Nephron (organoid): ENCODE results near the gene DYNC1I2.

ENCODE experiments used
- H3K27ac Mint-ChIP-seq, 3 experiments: 2 replicates each; pipeline ENCODE4 v1.8.0; 2020; ENCODE audit warnings: mixed read lengths in 3 of 3, mild to moderate bottlenecking in 2 of 3, moderate library complexity in 1 of 3
- H3K27me3 Mint-ChIP-seq: 2 replicates; pipeline ENCODE4 v1.8.0; 2021; ENCODE audit warnings: low read depth, mild to moderate bottlenecking, moderate library complexity, mixed read lengths
- H3K36me3 Mint-ChIP-seq: 2 replicates; pipeline ENCODE4 v1.8.0; 2020; ENCODE audit warnings: low read depth, mixed read lengths
- H3K4me1 Mint-ChIP-seq: 2 replicates; pipeline ENCODE4 v1.8.0; 2020; ENCODE audit warnings: mixed read lengths
- H3K4me3 Mint-ChIP-seq, 3 experiments: 2 replicates each; pipeline ENCODE4 v1.8.0; 2020; ENCODE audit warnings: mild to moderate bottlenecking in 3 of 3, mixed read lengths in 3 of 3, moderate library complexity in 2 of 3
- H3K9me3 Mint-ChIP-seq: 2 replicates; pipeline ENCODE4 v1.8.0; 2020; ENCODE audit warnings: mixed read lengths
- TF ChIP-seq, protein P1 (sequence below), 3 experiments: fragments of 200-600 bp; sonication (generic); IDR thresholded peaks; one replicate each; pipeline ENCODE4 v1.5.0; 2021; ENCODE audit warnings: antibody characterized with exemption in 3 of 3; ENCODE audit not compliant: unreplicated experiment in 3 of 3

Gene DYNC1I2

DNA sequence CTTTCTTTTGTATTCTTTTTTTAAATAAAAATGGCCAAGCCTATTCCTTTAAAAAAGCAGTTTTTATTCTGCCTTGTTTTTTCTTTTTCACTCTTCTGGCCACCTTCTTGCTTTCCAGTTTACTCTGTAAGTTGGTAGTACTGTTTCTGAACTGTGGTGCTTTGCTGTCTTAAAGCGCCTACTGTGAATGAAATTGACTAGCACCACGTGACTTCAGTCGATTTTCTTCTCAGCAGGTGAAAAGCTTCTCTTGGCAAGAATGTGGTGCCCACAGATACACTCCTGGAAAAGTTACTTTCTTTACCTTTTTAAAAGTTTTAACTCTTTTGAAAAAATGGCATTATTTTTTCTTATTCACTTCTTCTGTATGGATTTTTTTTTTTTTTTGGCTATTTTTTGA lies 32.4 kb downstream of the DYNC1I2 start:
- Mint-ChIP-seq H3K9me3 (no peaks in the 10 kb centered on the region), H3K4me3 (no peak overlapping the region), H3K27ac (no peak overlapping the region), H3K27me3 (no peaks in the 10 kb centered on the region), H3K36me3 (peaks cover 37% of the 10 kb centered on the region), H3K4me1 (no peaks in the 10 kb centered on the region)
- TF ChIP-seq, protein P1, sequence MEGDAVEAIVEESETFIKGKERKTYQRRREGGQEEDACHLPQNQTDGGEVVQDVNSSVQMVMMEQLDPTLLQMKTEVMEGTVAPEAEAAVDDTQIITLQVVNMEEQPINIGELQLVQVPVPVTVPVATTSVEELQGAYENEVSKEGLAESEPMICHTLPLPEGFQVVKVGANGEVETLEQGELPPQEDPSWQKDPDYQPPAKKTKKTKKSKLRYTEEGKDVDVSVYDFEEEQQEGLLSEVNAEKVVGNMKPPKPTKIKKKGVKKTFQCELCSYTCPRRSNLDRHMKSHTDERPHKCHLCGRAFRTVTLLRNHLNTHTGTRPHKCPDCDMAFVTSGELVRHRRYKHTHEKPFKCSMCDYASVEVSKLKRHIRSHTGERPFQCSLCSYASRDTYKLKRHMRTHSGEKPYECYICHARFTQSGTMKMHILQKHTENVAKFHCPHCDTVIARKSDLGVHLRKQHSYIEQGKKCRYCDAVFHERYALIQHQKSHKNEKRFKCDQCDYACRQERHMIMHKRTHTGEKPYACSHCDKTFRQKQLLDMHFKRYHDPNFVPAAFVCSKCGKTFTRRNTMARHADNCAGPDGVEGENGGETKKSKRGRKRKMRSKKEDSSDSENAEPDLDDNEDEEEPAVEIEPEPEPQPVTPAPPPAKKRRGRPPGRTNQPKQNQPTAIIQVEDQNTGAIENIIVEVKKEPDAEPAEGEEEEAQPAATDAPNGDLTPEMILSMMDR (IDR thresholded peaks at IDR 0.05; ENCODE audit: unreplicated experiment in 3 of 3), result no peak

DNA sequence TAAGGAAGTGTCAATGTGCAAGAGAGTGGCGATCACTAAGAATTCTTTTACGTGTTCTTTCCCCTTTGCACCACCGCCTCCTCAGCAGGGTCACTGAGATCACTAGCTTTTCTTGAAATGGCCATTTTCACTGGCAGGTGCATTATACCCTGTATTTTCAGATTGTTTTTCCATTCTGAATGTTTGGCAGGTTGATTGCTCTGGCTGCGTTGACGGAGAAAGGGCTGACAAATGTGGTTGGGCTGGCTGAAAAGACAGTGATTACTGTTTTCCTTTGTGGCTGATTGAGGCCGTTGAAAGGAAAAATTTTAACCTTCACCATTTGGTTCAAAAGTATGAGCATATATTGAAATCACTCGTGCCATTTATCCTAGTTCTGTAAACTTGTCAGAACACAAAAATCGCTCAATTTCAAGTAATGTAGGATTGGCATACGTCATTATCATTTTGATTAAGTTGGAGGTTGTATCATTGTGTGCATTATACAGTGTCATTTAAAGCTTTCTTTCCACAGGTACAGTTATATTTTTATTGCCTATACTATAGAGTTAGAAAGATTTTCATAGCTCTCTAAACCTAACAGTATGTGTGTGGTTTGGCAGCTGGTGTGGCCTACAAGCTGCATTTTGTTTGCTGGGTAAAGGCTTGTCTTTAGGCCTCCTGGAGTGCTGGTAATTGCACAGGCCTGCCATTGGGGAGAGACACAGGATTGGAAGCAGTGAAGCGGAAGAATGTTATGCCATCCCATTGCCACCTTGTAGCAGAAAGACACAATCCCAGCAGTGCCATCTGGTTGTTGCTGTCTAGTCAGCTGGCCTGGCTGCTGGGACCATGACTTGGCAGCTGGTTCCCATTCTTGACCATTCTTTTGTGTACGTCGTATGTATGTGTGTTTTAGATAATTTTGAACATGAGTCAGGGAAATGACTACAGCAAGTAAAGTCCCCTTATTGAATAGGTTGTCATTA lies 36.7 kb downstream of the DYNC1I2 start:
- Mint-ChIP-seq H3K27me3 (no peaks in the 10 kb centered on the region), H3K27ac (no peak overlapping the region), H3K9me3 (no peaks in the 10 kb centered on the region), H3K36me3 (peaks cover 52% of the 10 kb centered on the region), H3K4me3 (no peak overlapping the region), H3K4me1 (no peaks in the 10 kb centered on the region)
- TF ChIP-seq, protein P1 (IDR thresholded peaks at IDR 0.05; ENCODE audit: unreplicated experiment in 3 of 3), result no peak

DNA sequence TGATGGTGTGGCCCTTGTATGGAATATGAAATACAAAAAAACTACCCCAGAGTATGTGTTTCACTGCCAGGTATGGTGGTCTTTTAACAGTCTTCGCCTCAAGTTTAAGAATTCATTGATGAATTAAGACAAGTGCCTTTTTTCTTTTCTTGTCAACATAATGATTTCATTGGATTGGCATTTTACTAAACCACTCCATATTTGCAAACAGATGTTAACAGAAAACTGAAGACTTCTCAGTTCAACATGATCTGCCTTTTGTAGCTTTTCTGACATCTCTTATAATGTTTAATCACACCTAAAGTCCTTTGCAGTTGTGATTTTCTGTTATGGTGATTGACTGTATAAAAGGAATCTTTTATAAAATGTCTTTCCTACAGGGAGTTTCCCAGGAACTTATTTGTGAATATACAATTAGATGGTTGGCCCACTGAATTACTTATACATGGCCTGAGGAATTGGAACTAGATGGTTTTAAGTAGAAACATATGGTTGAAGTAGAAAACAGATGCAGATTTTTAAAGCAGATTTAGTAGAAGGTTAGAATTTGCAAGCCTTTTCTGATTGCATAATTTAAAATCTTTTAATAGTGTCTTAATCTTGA lies 39.7 kb downstream of the DYNC1I2 start:
- H3K9me3 Mint-ChIP-seq, result no peaks in the 10 kb centered on the region
- H3K27ac Mint-ChIP-seq, result no peak overlapping the region
- peaks cover 70% of the 10 kb centered on the region for H3K36me3 Mint-ChIP-seq
- H3K4me3 Mint-ChIP-seq, result no peak overlapping the region
- TF ChIP-seq, protein P1 (IDR thresholded peaks at IDR 0.05; ENCODE audit: unreplicated experiment in 3 of 3), result no peak
- no peaks in the 10 kb centered on the region for H3K4me1 Mint-ChIP-seq
- no peaks in the 10 kb centered on the region for H3K27me3 Mint-ChIP-seq

GRCh38 chr2:171728989-171729951 lies 42.0 kb downstream of the DYNC1I2 start:
- Mint-ChIP-seq H3K9me3 (no peaks in the 10 kb centered on the region), H3K36me3 (peaks cover 80% of the 10 kb centered on the region), H3K4me3 (no peak overlapping the region), H3K4me1 (no peaks in the 10 kb centered on the region), H3K27me3 (no peaks in the 10 kb centered on the region), H3K27ac (no peak overlapping the region)
- TF ChIP-seq, protein P1 (IDR thresholded peaks at IDR 0.05; ENCODE audit: unreplicated experiment in 3 of 3), result no peak

- H3K4me1 Mint-ChIP-seq, result no peaks in the 10 kb centered on the region
- H3K27ac Mint-ChIP-seq, result no peak overlapping the region
- TF ChIP-seq, protein P1 (IDR thresholded peaks at IDR 0.05; ENCODE audit: unreplicated experiment in 3 of 3), result no peak
- peaks cover 86% of the 10 kb centered on the region for H3K36me3 Mint-ChIP-seq
- no peaks in the 10 kb centered on the region for H3K27me3 Mint-ChIP-seq
- H3K9me3 Mint-ChIP-seq, result no peaks in the 10 kb centered on the region
- H3K4me3 Mint-ChIP-seq, result no peak overlapping the region
Measured at GRCh38 chr2:171729952-171730317, 42.7 kb downstream of the DYNC1I2 start.
